Activated CD8-positive, alpha-beta T cell treated with anti-CD3 and anti-CD28 coated beads for 36 hours (primary cell): ENCODE data around the gene PTPRK. TPM values are rescaled to one million over a fixed set of nuclear protein-coding genes. Genes with fewer than 3 reads are reported as not detected.

Source experiments
- ATAC-seq: fragments of 200-7000 bp; cut with Tn5 transposase; one replicate; pipeline ENCODE4 v1.10.0; 2021; ENCODE audit warnings: mild to moderate bottlenecking, moderate library complexity
- CTCF ChIA-PET: fragments of 350-600 bp; sonication (Branson Sonifier 250); formaldehyde crosslinking; loops from one replicate; lab custom pipeline; 2021; ENCODE audit warnings: antibody characterized with exemption; lab: Charles Lee
- POLR2A ChIA-PET: fragments of 350-600 bp; sonication (Branson Sonifier 250); formaldehyde crosslinking; loops from one replicate; lab custom pipeline; 2021; ENCODE audit warnings: antibody characterized with exemption; lab: Charles Lee
- DNase-seq: peaks from one replicate; pipeline ENCODE4 v3.0.0-alpha.2; 2020
- H3K27ac Mint-ChIP-seq: one replicate; pipeline ENCODE4 v1.8.0; 2021; ENCODE audit warnings: mild to moderate bottlenecking, mixed read lengths
- H3K27me3 Mint-ChIP-seq: one replicate; pipeline ENCODE4 v1.8.0; 2021; ENCODE audit warnings: mixed read lengths
- H3K36me3 Mint-ChIP-seq: one replicate; pipeline ENCODE4 v1.8.0; 2021; ENCODE audit warnings: low read depth, mixed read lengths
- H3K4me1 Mint-ChIP-seq: one replicate; pipeline ENCODE4 v1.8.0; 2021; ENCODE audit warnings: low read depth, mixed read lengths
- H3K4me3 Mint-ChIP-seq: one replicate; pipeline ENCODE4 v1.8.0; 2021; ENCODE audit warnings: mild to moderate bottlenecking, moderate library complexity, mixed read lengths
- H3K9me3 Mint-ChIP-seq: one replicate; pipeline ENCODE4 v1.8.0; 2021; ENCODE audit warnings: mixed read lengths
- CTCF ChIP-seq: fragments of 200-600 bp; IDR thresholded peaks from one replicate; pipeline ENCODE4 v1.8.0; 2022; ENCODE audit warnings: antibody characterized with exemption, mild to moderate bottlenecking
- intact Hi-C: fragments of 100-400 bp; cut with micrococcal nuclease; formaldehyde crosslinking; loops from one replicate; pipeline ENCODE4 v1.10.0; 2022
- total RNA-seq, 2 experiments: library from RNA; stranded (reverse); gene quantifications; one replicate each; pipeline ENCODE4 v1.2.3, GENCODE V29; 2021

PTPRK gene
- total RNA-seq, 2 experiments from 2014 or later: 7.7 to 8.9 TPM

GRCh38 chr6:128179876-128180438 is 340.4 kb downstream of the PTPRK start:
- POLR2A ChIA-PET: no interaction called here
- H3K4me1 Mint-ChIP-seq: peaks cover 3% of the 10 kb centered on the region
- ATAC-seq: no peak
- CTCF ChIA-PET: interaction anchor here (0.7 kb wide), 1 partner anchor 210 kb away, joined by 3 read pairs; no protein-coding TSS in a partner anchor
- intact Hi-C loops: no loop called here
- H3K4me3 Mint-ChIP-seq: no peak overlapping the region
- TF ChIP-seq CTCF: no peak
- H3K27ac Mint-ChIP-seq: no peak overlapping the region
- H3K27me3 Mint-ChIP-seq: no peaks in the 10 kb centered on the region
- H3K36me3 Mint-ChIP-seq: no peaks in the 10 kb centered on the region
- H3K9me3 Mint-ChIP-seq: no peaks in the 10 kb centered on the region
- DNase-seq: no peak

DNA sequence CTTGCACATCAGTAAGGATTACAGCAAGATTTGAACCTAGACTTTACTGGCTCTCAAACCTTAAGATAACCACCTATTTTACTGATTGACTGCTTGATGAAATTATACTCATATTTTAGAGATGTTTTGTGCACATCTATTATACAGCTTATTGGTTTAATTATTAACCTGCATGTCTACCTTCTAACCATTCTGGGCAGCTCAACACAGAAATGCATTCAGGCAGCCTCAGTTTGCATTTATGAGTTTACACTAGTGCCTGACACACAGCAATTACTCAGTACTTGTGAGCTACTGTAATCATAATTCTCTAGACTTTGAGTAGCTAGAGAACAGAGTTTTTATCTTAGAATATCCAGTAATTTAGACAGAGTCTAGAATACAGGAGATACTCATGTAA is 345.7 kb downstream of the PTPRK start:
- intact Hi-C loops: no loop called here
- ChIA-PET CTCF (no interaction called here), POLR2A (no interaction called here)
- Mint-ChIP-seq H3K9me3 (no peaks in the 10 kb centered on the region), H3K4me3 (no peak overlapping the region), H3K27me3 (no peaks in the 10 kb centered on the region), H3K36me3 (no peaks in the 10 kb centered on the region), H3K4me1 (no peaks in the 10 kb centered on the region), H3K27ac (no peak overlapping the region)
- DNase-seq (no peak), ATAC-seq (no peak)
- TF ChIP-seq CTCF: no peak

DNA sequence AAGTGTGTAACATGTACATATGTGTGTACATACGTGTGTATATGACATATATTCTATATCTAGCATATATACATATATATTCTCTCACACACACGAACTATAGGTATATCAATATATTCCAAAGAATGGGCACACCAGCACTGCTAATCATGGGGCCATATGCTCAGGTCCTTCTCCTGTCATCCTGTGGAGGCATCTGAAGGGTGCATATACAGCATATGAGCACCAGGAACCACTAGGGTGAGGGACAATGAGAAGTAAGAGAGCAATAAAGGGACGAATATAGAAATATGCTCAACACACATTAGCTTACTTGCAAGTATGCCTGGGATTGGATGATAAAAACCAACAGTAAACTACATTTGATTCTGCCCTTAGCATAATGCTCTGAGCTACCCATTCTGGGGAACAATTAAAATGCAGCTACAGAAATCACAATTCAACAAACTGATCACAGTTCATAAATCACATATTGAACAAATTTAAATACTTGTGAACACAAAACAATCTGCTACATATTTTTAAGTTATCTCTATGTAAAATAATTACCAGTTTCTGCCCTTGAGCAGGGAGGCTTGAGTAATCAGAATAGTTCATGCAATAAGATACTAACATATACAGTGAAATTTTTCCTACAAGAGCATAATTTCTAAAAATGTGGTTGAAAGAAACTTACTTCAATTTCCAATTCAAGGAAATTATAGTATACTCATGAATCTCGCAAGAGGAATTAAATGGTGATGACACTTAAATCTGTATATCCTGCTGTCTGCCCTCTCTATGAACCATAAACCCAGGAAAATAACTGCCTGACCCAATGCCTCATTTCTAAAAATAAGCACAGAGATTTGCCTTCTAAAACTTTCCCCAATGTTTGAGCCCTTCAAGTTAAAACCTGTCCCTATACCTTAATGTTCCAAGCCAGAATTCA is 347.4 kb downstream of the PTPRK start:
- CTCF ChIA-PET: no interaction called here
- ATAC-seq (no peak), DNase-seq (no peak)
- H3K9me3 Mint-ChIP-seq: no peaks in the 10 kb centered on the region
- H3K36me3 Mint-ChIP-seq: no peaks in the 10 kb centered on the region
- no peak for TF ChIP-seq CTCF
- H3K27me3 Mint-ChIP-seq: no peaks in the 10 kb centered on the region
- no peak overlapping the region for H3K4me3 Mint-ChIP-seq
- H3K27ac Mint-ChIP-seq: no peak overlapping the region
- intact Hi-C loops: no loop called here
- POLR2A ChIA-PET: no interaction called here
- H3K4me1 Mint-ChIP-seq: peaks cover 3% of the 10 kb centered on the region

DNA sequence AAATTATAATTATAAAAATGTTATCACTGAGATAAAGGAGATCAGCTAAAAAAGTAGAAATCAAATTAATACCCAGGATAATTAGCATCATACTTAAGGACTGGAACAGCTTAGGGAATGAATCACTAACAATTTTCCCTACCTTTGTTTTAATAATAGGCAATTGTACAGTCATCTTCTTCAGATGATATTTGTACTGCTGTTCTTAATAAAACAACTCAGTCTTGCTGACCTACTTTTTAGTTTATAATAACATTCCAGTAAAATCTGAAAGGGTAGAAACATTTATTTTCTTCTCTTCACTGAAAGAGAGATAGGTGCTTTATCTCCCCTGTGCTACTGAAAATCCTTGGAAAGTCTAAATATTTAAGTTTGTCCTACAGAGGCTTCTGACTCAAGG is 348.3 kb downstream of the PTPRK start:
- no peaks in the 10 kb centered on the region for H3K9me3 Mint-ChIP-seq
- ChIA-PET CTCF (interaction anchor here (0.5 kb wide), 1 partner anchor 38 kb away, joined by 3 read pairs; no protein-coding TSS in a partner anchor), POLR2A (no interaction called here)
- no peaks in the 10 kb centered on the region for H3K27me3 Mint-ChIP-seq
- ATAC-seq (no peak), DNase-seq (no peak)
- no peak overlapping the region for H3K4me3 Mint-ChIP-seq
- H3K27ac Mint-ChIP-seq: no peak overlapping the region
- H3K4me1 Mint-ChIP-seq: peaks cover 4% of the 10 kb centered on the region
- no peak for TF ChIP-seq CTCF
- H3K36me3 Mint-ChIP-seq: no peaks in the 10 kb centered on the region
- intact Hi-C loops: no loop called here

GRCh38 chr6:128171182-128171581 is 349.2 kb downstream of the PTPRK start:
- Mint-ChIP-seq H3K36me3 (no peaks in the 10 kb centered on the region), H3K27ac (no peak overlapping the region), H3K27me3 (no peaks in the 10 kb centered on the region), H3K4me3 (no peak overlapping the region), H3K9me3 (no peaks in the 10 kb centered on the region), H3K4me1 (peaks cover 4% of the 10 kb centered on the region)
- CTCF ChIA-PET: no interaction called here
- no peak for ATAC-seq
- no peak for TF ChIP-seq CTCF
- DNase-seq: no peak
- POLR2A ChIA-PET: no interaction called here
- intact Hi-C loops: no loop called here
